ENCODE measurements around the gene VAV1.

The VAV1 gene

GRCh38 chr19:6833166-6833790, 60.8 kb downstream of the VAV1 start:
- no peak overlapping the region for H3K27ac ChIP-seq (ENCODE audit: low read depth, low read length, severe bottlenecking)
- peaks cover 33% of the 10 kb centered on the region for H3K9me3 ChIP-seq (ENCODE audit: control insufficient read depth, low read length)
- 85 to 88% methylated on average over 3 to 14 of the region's 16 CpGs for WGBS, 2 experiments (ENCODE audit: insufficient coverage in 2 of 2)
- no peaks in the 10 kb centered on the region for H3K36me3 ChIP-seq (ENCODE audit: control insufficient read depth, insufficient read depth, low read length)
- no peak overlapping the region for H3K4me3 ChIP-seq (ENCODE audit: extremely low read depth, insufficient read depth, low read length, poor library complexity, severe bottlenecking)
- no peaks in the 10 kb centered on the region for H3K4me1 ChIP-seq (ENCODE audit: control insufficient read depth, insufficient read depth, low read length, poor library complexity, severe bottlenecking)

GRCh38 chr19:6834433-6834832, 61.9 kb downstream of the VAV1 start:
- H3K9me3 ChIP-seq (ENCODE audit: control insufficient read depth, low read length): peaks cover 22% of the 10 kb centered on the region
- H3K4me3 ChIP-seq (ENCODE audit: extremely low read depth, insufficient read depth, low read length, poor library complexity, severe bottlenecking): no peak overlapping the region
- no peak overlapping the region for H3K27ac ChIP-seq (ENCODE audit: low read depth, low read length, severe bottlenecking)
- WGBS, 2 experiments (ENCODE audit: insufficient coverage in 2 of 2): 86% methylated on average over 1 of the region's 2 CpGs; no CpG with 5 or more reads in 1 of the 2 experiments
- no peaks in the 10 kb centered on the region for H3K4me1 ChIP-seq (ENCODE audit: control insufficient read depth, insufficient read depth, low read length, poor library complexity, severe bottlenecking)
- H3K36me3 ChIP-seq (ENCODE audit: control insufficient read depth, insufficient read depth, low read length): no peaks in the 10 kb centered on the region

GRCh38 chr19:6835501-6835900, 63.0 kb downstream of the VAV1 start:
- H3K4me1 ChIP-seq (ENCODE audit: control insufficient read depth, insufficient read depth, low read length, poor library complexity, severe bottlenecking): no peaks in the 10 kb centered on the region
- H3K27ac ChIP-seq (ENCODE audit: low read depth, low read length, severe bottlenecking): no peak overlapping the region
- H3K4me3 ChIP-seq (ENCODE audit: extremely low read depth, insufficient read depth, low read length, poor library complexity, severe bottlenecking): no peak overlapping the region
- H3K36me3 ChIP-seq (ENCODE audit: control insufficient read depth, insufficient read depth, low read length): no peaks in the 10 kb centered on the region
- 94% methylated on average over 3 of the region's 3 CpGs; no CpG with 5 or more reads in 1 of the 2 experiments for WGBS, 2 experiments (ENCODE audit: insufficient coverage in 2 of 2)
- H3K9me3 ChIP-seq (ENCODE audit: control insufficient read depth, low read length): peaks cover 18% of the 10 kb centered on the region

- no CpG with 5 or more reads among the region's 2 CpGs for WGBS, 2 experiments (ENCODE audit: insufficient coverage in 2 of 2)
- Histone ChIP-seq H3K4me3 (ENCODE audit: extremely low read depth, insufficient read depth, low read length, poor library complexity, severe bottlenecking) (no peak overlapping the region), H3K27ac (ENCODE audit: low read depth, low read length, severe bottlenecking) (no peak overlapping the region), H3K36me3 (ENCODE audit: control insufficient read depth, insufficient read depth, low read length) (no peaks in the 10 kb centered on the region), H3K9me3 (ENCODE audit: control insufficient read depth, low read length) (peaks cover 26% of the 10 kb centered on the region), H3K4me1 (ENCODE audit: control insufficient read depth, insufficient read depth, low read length, poor library complexity, severe bottlenecking) (no peaks in the 10 kb centered on the region)
Observed at GRCh38 chr19:6837525-6837924, 65.0 kb downstream of the VAV1 start.

- Histone ChIP-seq H3K36me3 (ENCODE audit: control insufficient read depth, insufficient read depth, low read length) (no peaks in the 10 kb centered on the region), H3K4me1 (ENCODE audit: control insufficient read depth, insufficient read depth, low read length, poor library complexity, severe bottlenecking) (no peaks in the 10 kb centered on the region), H3K9me3 (ENCODE audit: control insufficient read depth, low read length) (peaks cover 32% of the 10 kb centered on the region), H3K27ac (ENCODE audit: low read depth, low read length, severe bottlenecking) (no peak overlapping the region), H3K4me3 (ENCODE audit: extremely low read depth, insufficient read depth, low read length, poor library complexity, severe bottlenecking) (no peak overlapping the region)
- 64 to 74% methylated on average over 3 of the region's 3 CpGs for WGBS, 2 experiments (ENCODE audit: insufficient coverage in 2 of 2)
Observed at GRCh38 chr19:6838062-6838655, 65.7 kb downstream of the VAV1 start.

GRCh38 chr19:6842871-6843607, 70.5 kb downstream of the VAV1 start:
- Histone ChIP-seq H3K36me3 (ENCODE audit: control insufficient read depth, insufficient read depth, low read length) (no peaks in the 10 kb centered on the region), H3K4me1 (ENCODE audit: control insufficient read depth, insufficient read depth, low read length, poor library complexity, severe bottlenecking) (no peaks in the 10 kb centered on the region), H3K27ac (ENCODE audit: low read depth, low read length, severe bottlenecking) (no peak overlapping the region), H3K4me3 (ENCODE audit: extremely low read depth, insufficient read depth, low read length, poor library complexity, severe bottlenecking) (no peak overlapping the region), H3K9me3 (ENCODE audit: control insufficient read depth, low read length) (peaks cover 21% of the 10 kb centered on the region)
- 61 to 70% methylated on average over 4 of the region's 5 CpGs for WGBS, 2 experiments (ENCODE audit: insufficient coverage in 2 of 2)

GRCh38 chr19:6847828-6848200, 75.3 kb downstream of the VAV1 start:
- no peaks in the 10 kb centered on the region for H3K4me1 ChIP-seq (ENCODE audit: control insufficient read depth, insufficient read depth, low read length, poor library complexity, severe bottlenecking)
- H3K4me3 ChIP-seq (ENCODE audit: extremely low read depth, insufficient read depth, low read length, poor library complexity, severe bottlenecking): no peak overlapping the region
- H3K27ac ChIP-seq (ENCODE audit: low read depth, low read length, severe bottlenecking): no peak overlapping the region
- H3K9me3 ChIP-seq (ENCODE audit: control insufficient read depth, low read length): peaks cover 17% of the 10 kb centered on the region
- WGBS, 2 experiments (ENCODE audit: insufficient coverage in 2 of 2): 84% methylated on average over 9 to 10 of the region's 11 CpGs
- H3K36me3 ChIP-seq (ENCODE audit: control insufficient read depth, insufficient read depth, low read length): no peaks in the 10 kb centered on the region

- Histone ChIP-seq H3K27ac (ENCODE audit: low read depth, low read length, severe bottlenecking) (no peak overlapping the region), H3K4me1 (ENCODE audit: control insufficient read depth, insufficient read depth, low read length, poor library complexity, severe bottlenecking) (no peaks in the 10 kb centered on the region), H3K9me3 (ENCODE audit: control insufficient read depth, low read length) (peaks cover 10% of the 10 kb centered on the region), H3K36me3 (ENCODE audit: control insufficient read depth, insufficient read depth, low read length) (no peaks in the 10 kb centered on the region), H3K4me3 (ENCODE audit: extremely low read depth, insufficient read depth, low read length, poor library complexity, severe bottlenecking) (no peak overlapping the region)
- no CpG with 5 or more reads among the region's 3 CpGs for WGBS, 2 experiments (ENCODE audit: insufficient coverage in 2 of 2)
Observed at GRCh38 chr19:6848986-6849385, 76.5 kb downstream of the VAV1 start.

GRCh38 chr19:6849876-6850275, 77.4 kb downstream of the VAV1 start:
- no CpG with 5 or more reads among the region's 2 CpGs for WGBS, 2 experiments (ENCODE audit: insufficient coverage in 2 of 2)
- no peak overlapping the region for H3K27ac ChIP-seq (ENCODE audit: low read depth, low read length, severe bottlenecking)

GRCh38 chr19:6851359-6851758, 78.9 kb downstream of the VAV1 start:
- Histone ChIP-seq H3K9me3 (ENCODE audit: control insufficient read depth, low read length) (peaks cover 6% of the 10 kb centered on the region), H3K36me3 (ENCODE audit: control insufficient read depth, insufficient read depth, low read length) (no peaks in the 10 kb centered on the region), H3K4me3 (ENCODE audit: extremely low read depth, insufficient read depth, low read length, poor library complexity, severe bottlenecking) (no peak overlapping the region), H3K27ac (ENCODE audit: low read depth, low read length, severe bottlenecking) (no peak overlapping the region), H3K4me1 (ENCODE audit: control insufficient read depth, insufficient read depth, low read length, poor library complexity, severe bottlenecking) (no peaks in the 10 kb centered on the region)
- WGBS, 2 experiments (ENCODE audit: insufficient coverage in 2 of 2): 56 to 57% methylated on average over 1 of the region's 1 CpG

More at GRCh38 chr19:6849876-6850275, 77.4 kb downstream of the VAV1 start:
- H3K36me3 ChIP-seq (ENCODE audit: control insufficient read depth, insufficient read depth, low read length): no peaks in the 10 kb centered on the region
- H3K4me3 ChIP-seq (ENCODE audit: extremely low read depth, insufficient read depth, low read length, poor library complexity, severe bottlenecking): no peak overlapping the region
- H3K4me1 ChIP-seq (ENCODE audit: control insufficient read depth, insufficient read depth, low read length, poor library complexity, severe bottlenecking): no peaks in the 10 kb centered on the region
- H3K9me3 ChIP-seq (ENCODE audit: control insufficient read depth, low read length): peaks cover 6% of the 10 kb centered on the region

- Histone ChIP-seq H3K27ac (ENCODE audit: low read depth, low read length, severe bottlenecking) (no peak overlapping the region), H3K4me1 (ENCODE audit: control insufficient read depth, insufficient read depth, low read length, poor library complexity, severe bottlenecking) (no peaks in the 10 kb centered on the region), H3K4me3 (ENCODE audit: extremely low read depth, insufficient read depth, low read length, poor library complexity, severe bottlenecking) (no peak overlapping the region), H3K36me3 (ENCODE audit: control insufficient read depth, insufficient read depth, low read length) (no peaks in the 10 kb centered on the region), H3K9me3 (ENCODE audit: control insufficient read depth, low read length) (peaks cover 9% of the 10 kb centered on the region)
- WGBS, 2 experiments (ENCODE audit: insufficient coverage in 2 of 2): 33 to 78% methylated on average over 1 of the region's 1 CpG
Observed at GRCh38 chr19:6852001-6852400, 79.5 kb downstream of the VAV1 start.

Data from mesodermal cell (in vitro differentiated cells).